GM12875 (cell line): ENCODE measurements around the gene S100B.

Experiments
- H3K4me3 ChIP-seq: one replicate; pipeline ENCODE4 v1.5.1; 2011; ENCODE audit warnings: low read depth, low read length, control low read depth
- CTCF ChIP-seq: IDR thresholded peaks from 2 replicates; pipeline ENCODE4 v1.5.1; 2011; ENCODE audit warnings: low read depth, mild to moderate bottlenecking, control low read depth, inconsistent platforms, low read length, moderate library complexity, borderline replicate concordance; ENCODE audit not compliant: insufficient read depth

S100B gene

GRCh38 chr21:46604329-46604974 is 430 bp downstream of the S100B start:
- TF ChIP-seq CTCF, result no peak
- no peak overlapping the region for H3K4me3 ChIP-seq

- no peak overlapping the region for H3K4me3 ChIP-seq
- no peak for TF ChIP-seq CTCF
Measured at GRCh38 chr21:46603228-46603627, 1.7 kb downstream of the S100B start.

GRCh38 chr21:46600978-46601377 is 3.9 kb downstream of the S100B start:
- no peak for TF ChIP-seq CTCF
- no peak overlapping the region for H3K4me3 ChIP-seq

- H3K4me3 ChIP-seq, result no peak overlapping the region
- TF ChIP-seq CTCF, result no peak
Measured at GRCh38 chr21:46600305-46600704, 4.6 kb downstream of the S100B start.

GRCh38 chr21:46598581-46599572 is 6.0 kb downstream of the S100B start:
- no peak overlapping the region for H3K4me3 ChIP-seq
- no peak for TF ChIP-seq CTCF

- TF ChIP-seq CTCF, result no peak
- H3K4me3 ChIP-seq, result no peak overlapping the region
Measured at GRCh38 chr21:46597896-46598343, 7.0 kb downstream of the S100B start.
